OCI-LY3 (cell line): ENCODE results near the gene FEV.

Experiments used
- EZH2phosphoT487 ChIP-seq: fragments of 200-600 bp; shearing (Covaris generic); IDR thresholded peaks from 2 replicates; pipeline ENCODE4 v1.6.1; 2018; ENCODE audit warnings: antibody characterized with exemption, mixed run types, low read depth
- TF ChIP-seq, protein P1 (sequence below): fragments of 200-600, 300-600 bp; sonication (generic); IDR thresholded peaks from 2 replicates; pipeline ENCODE4 v1.5.1; 2014; ENCODE audit warnings: antibody characterized with exemption, low read length, low read depth

DNA sequence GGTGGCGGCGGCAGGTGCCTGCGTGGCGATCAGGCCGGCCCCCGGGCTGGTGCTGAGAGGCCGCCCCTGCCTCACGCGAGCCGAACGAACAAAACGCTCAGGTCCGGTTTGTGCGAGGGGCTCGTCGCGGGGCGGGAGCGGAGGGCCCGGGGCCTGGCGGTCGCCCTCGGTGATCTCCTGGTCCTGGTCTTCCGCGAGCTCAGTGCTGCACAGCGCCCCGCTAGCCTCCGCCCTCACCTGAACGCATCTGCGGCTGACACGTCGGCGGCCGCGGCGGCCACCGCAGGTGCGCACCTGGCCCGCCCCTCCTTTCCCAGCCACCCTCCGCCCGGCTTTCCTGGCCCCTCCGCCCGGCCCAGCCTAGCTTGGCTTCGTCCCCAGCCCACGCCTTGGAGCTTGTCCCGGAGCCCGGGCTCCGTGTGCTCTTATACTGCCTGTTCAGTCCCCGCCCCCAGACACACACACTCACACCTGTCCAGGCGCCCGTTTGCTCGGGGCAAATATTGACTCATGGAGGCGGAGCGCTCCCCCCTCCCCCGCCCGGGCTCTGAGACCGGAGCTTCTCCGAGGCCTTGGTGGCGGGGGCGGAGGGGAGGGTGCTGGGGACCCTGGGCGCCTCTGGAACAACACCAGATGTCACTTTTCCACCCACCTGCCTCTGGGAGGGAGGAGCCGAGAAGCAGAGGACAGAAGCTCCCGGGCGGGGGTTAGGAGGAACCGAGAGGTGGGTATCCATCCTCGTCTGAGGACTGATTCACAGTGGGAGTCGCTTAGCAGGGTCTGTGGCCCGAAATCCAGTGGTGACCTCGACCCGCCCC, 16.8 kb upstream of the FEV start:
- TF ChIP-seq, protein P1, sequence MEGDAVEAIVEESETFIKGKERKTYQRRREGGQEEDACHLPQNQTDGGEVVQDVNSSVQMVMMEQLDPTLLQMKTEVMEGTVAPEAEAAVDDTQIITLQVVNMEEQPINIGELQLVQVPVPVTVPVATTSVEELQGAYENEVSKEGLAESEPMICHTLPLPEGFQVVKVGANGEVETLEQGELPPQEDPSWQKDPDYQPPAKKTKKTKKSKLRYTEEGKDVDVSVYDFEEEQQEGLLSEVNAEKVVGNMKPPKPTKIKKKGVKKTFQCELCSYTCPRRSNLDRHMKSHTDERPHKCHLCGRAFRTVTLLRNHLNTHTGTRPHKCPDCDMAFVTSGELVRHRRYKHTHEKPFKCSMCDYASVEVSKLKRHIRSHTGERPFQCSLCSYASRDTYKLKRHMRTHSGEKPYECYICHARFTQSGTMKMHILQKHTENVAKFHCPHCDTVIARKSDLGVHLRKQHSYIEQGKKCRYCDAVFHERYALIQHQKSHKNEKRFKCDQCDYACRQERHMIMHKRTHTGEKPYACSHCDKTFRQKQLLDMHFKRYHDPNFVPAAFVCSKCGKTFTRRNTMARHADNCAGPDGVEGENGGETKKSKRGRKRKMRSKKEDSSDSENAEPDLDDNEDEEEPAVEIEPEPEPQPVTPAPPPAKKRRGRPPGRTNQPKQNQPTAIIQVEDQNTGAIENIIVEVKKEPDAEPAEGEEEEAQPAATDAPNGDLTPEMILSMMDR: no peak
- no peak for TF ChIP-seq EZH2phosphoT487
